C4-2B (cell line): Measurements from ENCODE around the gene PRSS1.

ENCODE experiments used
- ZFX ChIP-seq: fragments of 450-650 bp; IDR thresholded peaks from 2 replicates; pipeline ENCODE4 v1.6.1; 2017
- TF ChIP-seq, protein P1 (sequence below): fragments of 450-650 bp; conservative IDR thresholded peaks from 2 replicates; pipeline ENCODE4 v1.5.1; 2017; ENCODE audit warnings: mild to moderate bottlenecking

DNA sequence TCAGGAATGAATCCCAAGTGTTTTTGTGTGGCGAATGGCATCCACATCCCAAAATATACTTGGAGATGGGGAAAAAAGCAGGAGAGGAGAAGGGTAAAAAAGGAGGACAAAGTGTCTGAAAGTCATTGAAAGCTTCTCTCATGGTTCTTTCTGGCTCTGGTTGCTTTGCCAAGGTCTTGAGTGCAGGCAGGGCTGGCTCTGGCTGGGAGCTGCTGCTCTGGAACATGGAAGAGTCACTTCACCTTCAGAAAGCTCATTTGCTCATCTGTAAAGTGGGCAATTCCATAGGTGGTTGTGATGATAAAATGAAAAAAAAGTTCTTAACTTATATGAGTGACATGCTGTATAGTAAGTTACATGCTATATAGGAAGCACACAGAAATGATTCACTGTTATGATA lies 18.6 kb downstream of the PRSS1 start:
- TF ChIP-seq, protein P1, sequence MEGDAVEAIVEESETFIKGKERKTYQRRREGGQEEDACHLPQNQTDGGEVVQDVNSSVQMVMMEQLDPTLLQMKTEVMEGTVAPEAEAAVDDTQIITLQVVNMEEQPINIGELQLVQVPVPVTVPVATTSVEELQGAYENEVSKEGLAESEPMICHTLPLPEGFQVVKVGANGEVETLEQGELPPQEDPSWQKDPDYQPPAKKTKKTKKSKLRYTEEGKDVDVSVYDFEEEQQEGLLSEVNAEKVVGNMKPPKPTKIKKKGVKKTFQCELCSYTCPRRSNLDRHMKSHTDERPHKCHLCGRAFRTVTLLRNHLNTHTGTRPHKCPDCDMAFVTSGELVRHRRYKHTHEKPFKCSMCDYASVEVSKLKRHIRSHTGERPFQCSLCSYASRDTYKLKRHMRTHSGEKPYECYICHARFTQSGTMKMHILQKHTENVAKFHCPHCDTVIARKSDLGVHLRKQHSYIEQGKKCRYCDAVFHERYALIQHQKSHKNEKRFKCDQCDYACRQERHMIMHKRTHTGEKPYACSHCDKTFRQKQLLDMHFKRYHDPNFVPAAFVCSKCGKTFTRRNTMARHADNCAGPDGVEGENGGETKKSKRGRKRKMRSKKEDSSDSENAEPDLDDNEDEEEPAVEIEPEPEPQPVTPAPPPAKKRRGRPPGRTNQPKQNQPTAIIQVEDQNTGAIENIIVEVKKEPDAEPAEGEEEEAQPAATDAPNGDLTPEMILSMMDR: no peak
- no peak for TF ChIP-seq ZFX
